B cell (primary cell): ENCODE results near the gene TMC1. TPM values are rescaled to one million over a fixed set of nuclear protein-coding genes. Genes with fewer than 3 reads are reported as not detected.
"Not testable (repeated sequence)": the region's sequence is repeated elsewhere in the genome, so short reads cannot be mapped to it uniquely, and the experiment has no call there.

Source experiments
- ATAC-seq: fragments of 200-7000 bp; cut with Tn5 transposase; one replicate; pipeline ENCODE4 v1.10.0; 2021; ENCODE audit warnings: low read depth, mild to moderate bottlenecking, moderate number of reproducible peaks, moderate library complexity
- CTCF ChIA-PET: fragments of 350-600 bp; sonication (Branson Sonifier 250); formaldehyde crosslinking; loops from one replicate; lab custom pipeline; 2021; ENCODE audit warnings: antibody characterized with exemption, inconsistent platforms; lab: Charles Lee
- POLR2A ChIA-PET: fragments of 350-600 bp; sonication (Branson Sonifier 250); formaldehyde crosslinking; loops from one replicate; lab custom pipeline; 2021; ENCODE audit warnings: antibody characterized with exemption; lab: Charles Lee
- DNase-seq: peaks from one replicate; pipeline ENCODE4 v3.0.0; 2013
- H2AFZ ChIP-seq: 2 replicates; pipeline ENCODE4 v1.6.1; 2012; ENCODE audit warnings: mild to moderate bottlenecking, low read depth, low read length; ENCODE audit not compliant: insufficient read depth, poor library complexity, severe bottlenecking
- H3K27ac ChIP-seq, 2 donors: 1 replicate in 1 of 2; 2 replicates in 1 of 2; pipeline ENCODE4 v1.5.1; 2012 to 2013; ENCODE audit warnings: low read length in 2 of 2, mild to moderate bottlenecking in 2 of 2, moderate library complexity in 1 of 2
- H3K27me3 ChIP-seq, 4 experiments: fragments of 200-600 bp in 1 of 4; sonication (generic) in 1 of 4; replicated peaks in 1 of 4; 1 replicate in 2 of 4; 2 replicates in 2 of 4; pipeline versions ENCODE4 v1.6.1 to v1.7.0; 2013 to 2016; ENCODE audit warnings: low read length in 3 of 4, mild to moderate bottlenecking in 2 of 4, mixed read lengths in 1 of 4, moderate library complexity in 1 of 4; ENCODE audit not compliant: insufficient read depth in 4 of 4, control insufficient read depth in 3 of 4; ENCODE audit errors: control extremely low read depth in 1 of 4
- H3K36me3 ChIP-seq, 2 experiments: replicated peaks in 1 of 2; 1 replicate in 1 of 2; 2 replicates in 1 of 2; pipeline versions ENCODE4 v1.6.1 to v1.7.1; 2013; ENCODE audit warnings: low read length in 1 of 2; ENCODE audit not compliant: insufficient read depth in 2 of 2, control insufficient read depth in 1 of 2; ENCODE audit errors: control extremely low read depth in 1 of 2, extremely low read depth in 1 of 2
- H3K4me1 ChIP-seq, 2 donors: fragments of 200-600 bp in 1 of 2; sonication (generic) in 1 of 2; 1 replicate in 1 of 2; 2 replicates in 1 of 2; pipeline versions ENCODE4 v1.5.1 to v1.6.1; 2013 to 2017; ENCODE audit warnings: low read length in 2 of 2; ENCODE audit not compliant: control insufficient read depth in 2 of 2, insufficient read depth in 2 of 2
- H3K4me2 ChIP-seq: replicated peaks from 2 replicates; pipeline ENCODE3; 2012; ENCODE audit warnings: mild to moderate bottlenecking, low read depth, low read length; ENCODE audit not compliant: poor library complexity, severe bottlenecking
- H3K4me3 ChIP-seq, 5 experiments: fragments of 200-600 bp in 1 of 5; sonication (generic) in 1 of 5; 1 replicate in 3 of 5; 2 replicates in 2 of 5; pipeline versions ENCODE4 v1.5.1 to v1.7.0; 2011 to 2016; ENCODE audit warnings: low read length in 4 of 5, mild to moderate bottlenecking in 4 of 5, low read depth in 2 of 5, control low read depth in 1 of 5, moderate library complexity in 1 of 5; ENCODE audit not compliant: insufficient read depth in 1 of 5; ENCODE audit errors: control extremely low read depth in 1 of 5, extremely low read depth in 1 of 5
- H3K79me2 ChIP-seq: fragments of 200-600 bp; sonication (generic); one replicate; pipeline ENCODE4 v1.6.0; 2016; ENCODE audit warnings: low read length; ENCODE audit not compliant: control insufficient read depth, insufficient read depth
- H3K9ac ChIP-seq: fragments of 200-600 bp; sonication (generic); 2 replicates; pipeline ENCODE4 v1.6.1; 2017; ENCODE audit warnings: mild to moderate bottlenecking, low read length, moderate library complexity
- H3K9me3 ChIP-seq, 3 donors: one replicate each; pipeline versions ENCODE4 v1.6.1 to v1.7.1; 2013; ENCODE audit warnings: low read length in 2 of 3; ENCODE audit not compliant: control insufficient read depth in 2 of 3, insufficient read depth in 1 of 3; ENCODE audit errors: control extremely low read depth in 1 of 3
- H4K20me1 ChIP-seq: 2 replicates; pipeline ENCODE4 v1.6.0; 2012; ENCODE audit warnings: mild to moderate bottlenecking, low read length; ENCODE audit not compliant: insufficient read depth, control insufficient read depth, poor library complexity, severe bottlenecking
- H3K27ac Mint-ChIP-seq: one replicate; pipeline ENCODE4 v1.8.0; 2021; ENCODE audit warnings: mixed read lengths
- H3K27me3 Mint-ChIP-seq: one replicate; pipeline ENCODE4 v1.8.0; 2021; ENCODE audit warnings: mixed read lengths
- H3K4me1 Mint-ChIP-seq: one replicate; pipeline ENCODE4 v1.8.0; 2021; ENCODE audit warnings: mixed read lengths
- H3K4me3 Mint-ChIP-seq: one replicate; pipeline ENCODE4 v1.8.0; 2021; ENCODE audit warnings: mixed read lengths
- H3K9me3 Mint-ChIP-seq: one replicate; pipeline ENCODE4 v1.8.0; 2022; ENCODE audit warnings: mixed read lengths; ENCODE audit not compliant: insufficient read depth
- CTCF ChIP-seq: fragments of 200-600 bp; IDR thresholded peaks from one replicate; pipeline ENCODE4 v1.8.0; 2022; ENCODE audit warnings: antibody characterized with exemption, mild to moderate bottlenecking
- EZH2 ChIP-seq: IDR thresholded peaks from 2 replicates; pipeline ENCODE4 v1.6.1; 2012; ENCODE audit warnings: borderline replicate concordance, low read depth, mild to moderate bottlenecking, moderate library complexity, low read length; ENCODE audit not compliant: insufficient read depth, poor library complexity, severe bottlenecking
- WGBS: methylation state at CpG from one replicate; pipeline ENCODE4 v1.1.5; 2013; ENCODE audit warnings: missing lambda C conversion rate; ENCODE audit not compliant: insufficient coverage; 5-methylcytosine and 5-hydroxymethylcytosine counted together
- intact Hi-C: fragments of 100-400 bp; cut with micrococcal nuclease; formaldehyde crosslinking; loops from one replicate; pipeline ENCODE4 v1.10.0; 2022
- polyA plus RNA-seq: library from polyadenylated mRNA; depleted of rRNA; stranded (reverse); fragments of >200 nt; gene quantifications from 2 replicates; pipeline ENCODE4 v1.2.3, GENCODE V29; 2012
- total RNA-seq, 2 donors: library from RNA; stranded (reverse); fragments of 120-200 nt in 1 of 2; gene quantifications; 1 replicate in 1 of 2; 2 replicates in 1 of 2; pipeline versions ENCODE4 v1.2.3 to v1.2.4, GENCODE V29; 2013 to 2022

Gene TMC1
- total and polyA plus RNA-seq, 2 donors (not counting 1 experiment from before 2014, with no cell fraction given), result not detected

GRCh38 chr9:72509635-72510034, 11.8 kb upstream of the TMC1 start:
- H3K27ac ChIP-seq, result no peak overlapping the region
- H3K4me2 ChIP-seq, result no peak overlapping the region
- no peaks in the 10 kb centered on the region for H3K4me1 ChIP-seq
- no peak for ATAC-seq
- no CpG with 5 or more reads among the region's 1 CpG for WGBS
- DNase-seq, result no peak
- H3K4me3 ChIP-seq, result no peak overlapping the region
- Mint-ChIP-seq H3K27ac (no peak overlapping the region), H3K4me3 (no peak overlapping the region), H3K4me1 (no peaks in the 10 kb centered on the region), H3K27me3 (no peaks in the 10 kb centered on the region), H3K9me3 (no peaks in the 10 kb centered on the region)
- TF ChIP-seq CTCF (no peak), EZH2 (no peak)
- H3K79me2 ChIP-seq, result no peaks in the 10 kb centered on the region
- H3K9ac ChIP-seq, result no peak overlapping the region
- H3K27me3 ChIP-seq, result no peaks in the 10 kb centered on the region
- ChIA-PET POLR2A (no interaction called here), CTCF (no interaction called here)
- no peaks in the 10 kb centered on the region for H4K20me1 ChIP-seq
- intact Hi-C loops, result no loop called here
- H2AFZ ChIP-seq, result no peak overlapping the region
- no peaks in the 10 kb centered on the region for H3K36me3 ChIP-seq
- H3K9me3 ChIP-seq, result no peaks in the 10 kb centered on the region

GRCh38 chr9:72521011-72521410, 397 bp upstream of the TMC1 start:
- H3K27me3 Mint-ChIP-seq, CTCF ChIA-PET: not testable (repeated sequence)

More at GRCh38 chr9:72521011-72521410, 397 bp upstream of the TMC1 start:
- DNase-seq, H2AFZ ChIP-seq, POLR2A ChIA-PET, intact Hi-C loops, H3K27ac ChIP-seq, H3K4me3 ChIP-seq, H3K9me3 Mint-ChIP-seq, H3K4me2 ChIP-seq, H4K20me1 ChIP-seq, H3K4me1 Mint-ChIP-seq, H3K4me1 ChIP-seq, H3K9ac ChIP-seq, H3K27me3 ChIP-seq, H3K36me3 ChIP-seq, ATAC-seq, H3K9me3 ChIP-seq, H3K27ac Mint-ChIP-seq, H3K79me2 ChIP-seq, H3K4me3 Mint-ChIP-seq: not testable (repeated sequence)
- WGBS, result 96% methylated on average over 9 of the region's 9 CpGs
